HepG2 (cell line): ENCODE measurements around the gene MYADML2. TPM values are rescaled to one million over a fixed set of nuclear protein-coding genes. Genes with fewer than 3 reads are reported as not detected.

Experiments used
- ADNP ChIP-seq: sonication (generic); formaldehyde crosslinking; IDR thresholded peaks from 2 replicates; pipeline ENCODE4 v1.4.0; 2020; ENCODE audit warnings: missing genetic modification reagents
- ATF7 ChIP-seq, 2 experiments: fragments of 450-650 bp in 1 of 2; sonication (generic) in 1 of 2; formaldehyde crosslinking in 1 of 2; IDR thresholded peaks; 2 replicates each; pipeline versions ENCODE4 v1.4.0 to v1.6.1; 2016 to 2020; ENCODE audit warnings: antibody characterized with exemption in 1 of 2, mild to moderate bottlenecking in 1 of 2, missing genetic modification reagents in 1 of 2
- CEBPB ChIP-seq: IDR thresholded peaks from 2 replicates; pipeline ENCODE4 v1.6.1; 2011; ENCODE audit warnings: low read depth, low read length, improper control_type of control experiment, borderline replicate concordance
- EHMT2 ChIP-seq: fragments of 200-600 bp; sonication (generic); IDR thresholded peaks from 2 replicates; pipeline ENCODE4 v1.7.0; 2017; ENCODE audit warnings: antibody characterized with exemption, low read depth, low read length, borderline replicate concordance
- ISX ChIP-seq: sonication (generic); formaldehyde crosslinking; conservative IDR thresholded peaks from 2 replicates; pipeline ENCODE4 v1.5.0; 2020; ENCODE audit warnings: missing genetic modification reagents
- NKX3-1 ChIP-seq: sonication (generic); formaldehyde crosslinking; IDR thresholded peaks from 2 replicates; pipeline ENCODE4 v1.5.0; 2020; ENCODE audit warnings: missing genetic modification reagents
- NRL ChIP-seq: sonication (generic); formaldehyde crosslinking; IDR thresholded peaks from 2 replicates; pipeline ENCODE4 v1.5.0; 2020; ENCODE audit warnings: missing genetic modification reagents, mild to moderate bottlenecking, moderate library complexity, borderline replicate concordance
- ZNF367 ChIP-seq: sonication (generic); formaldehyde crosslinking; IDR thresholded peaks from 2 replicates; pipeline ENCODE4 v1.4.0; 2020; ENCODE audit warnings: missing genetic modification reagents, borderline replicate concordance
- ZNF468 ChIP-seq: sonication (generic); formaldehyde crosslinking; IDR thresholded peaks from 2 replicates; pipeline ENCODE4 v1.8.0; 2022; ENCODE audit warnings: mild to moderate bottlenecking, moderate library complexity, missing genetic modification reagents
- ZNF546 ChIP-seq: sonication (generic); formaldehyde crosslinking; conservative IDR thresholded peaks from 2 replicates; pipeline ENCODE4 v1.8.1; 2023; ENCODE audit warnings: mild to moderate bottlenecking, missing genetic modification reagents
- ZNF552 ChIP-seq: sonication (generic); formaldehyde crosslinking; IDR thresholded peaks from 2 replicates; pipeline ENCODE4 v1.9.0; 2022; ENCODE audit warnings: missing genetic modification reagents, mild to moderate bottlenecking, borderline replicate concordance
- ZNF556 ChIP-seq: sonication (generic); formaldehyde crosslinking; IDR thresholded peaks from 2 replicates; pipeline ENCODE4 v1.4.0; 2020; ENCODE audit warnings: mild to moderate bottlenecking, missing genetic modification reagents, borderline replicate concordance
- ZNF558 ChIP-seq: sonication (generic); formaldehyde crosslinking; IDR thresholded peaks from 2 replicates; pipeline ENCODE4 v1.9.0; 2022; ENCODE audit warnings: mild to moderate bottlenecking, missing genetic modification reagents, borderline replicate concordance
- ZNF616 ChIP-seq: sonication (generic); formaldehyde crosslinking; IDR thresholded peaks from 2 replicates; pipeline ENCODE4 v1.5.0; 2020; ENCODE audit warnings: low read depth, mild to moderate bottlenecking, missing genetic modification reagents
- ZNF619 ChIP-seq: sonication (generic); formaldehyde crosslinking; IDR thresholded peaks from 2 replicates; pipeline ENCODE4 v1.4.0; 2020; ENCODE audit warnings: mild to moderate bottlenecking, missing genetic modification reagents
- ZNF709 ChIP-seq: sonication (generic); formaldehyde crosslinking; IDR thresholded peaks from 2 replicates; pipeline ENCODE4 v1.5.0; 2020; ENCODE audit warnings: mild to moderate bottlenecking, missing genetic modification reagents
- ZSCAN31 ChIP-seq: sonication (generic); formaldehyde crosslinking; IDR thresholded peaks from 2 replicates; pipeline ENCODE4 v1.5.0; 2020; ENCODE audit warnings: low read depth, mild to moderate bottlenecking, missing genetic modification reagents
- polyA plus RNA-seq, 8 experiments: library from polyadenylated mRNA; depleted of rRNA in 3 of 8; stranded (reverse) in 7 of 8; unstranded in 1 of 8; fragments of >200 nt; fragmentation: Illumina TruSeq in 4 of 8; extraction: Trizol in 4 of 8; gene quantifications; 2 replicates each; pipeline versions ENCODE4 v1.2.1 to v1.2.3, GENCODE V29; 2011 to 2016; ENCODE audit warnings: low read depth in 4 of 8, missing spikeins in 1 of 8, mixed read lengths in 1 of 8; ENCODE audit not compliant: insufficient read depth in 1 of 8
- total RNA-seq, 5 experiments: library from RNA; depleted of rRNA; stranded (reverse); fragments of >200 nt; fragmentation: Illumina TruSeq; extraction: Trizol; gene quantifications; 2 replicates each; pipeline ENCODE4 v1.2.3, GENCODE V29; 2016; ENCODE audit warnings: low read depth in 1 of 5
- TF ChIP-seq, protein P1 (sequence below): sonication (generic); IDR thresholded peaks from 2 replicates; pipeline ENCODE4 v1.6.1; 2016; ENCODE audit warnings: low read depth, borderline replicate concordance
- TF ChIP-seq, protein P2 (sequence below), 2 experiments: sonication (generic) in 1 of 2; formaldehyde crosslinking in 1 of 2; IDR thresholded peaks; 2 replicates each; pipeline versions ENCODE4 v1.4.0 to v1.6.1; 2018 to 2020; ENCODE audit warnings: missing genetic modification reagents in 2 of 2, borderline replicate concordance in 1 of 2, low read depth in 1 of 2, mild to moderate bottlenecking in 1 of 2, missing biosample characterization in 1 of 2
- TF ChIP-seq, protein P3 (sequence below): sonication (generic); formaldehyde crosslinking; IDR thresholded peaks from 2 replicates; pipeline ENCODE4 v1.8.1; 2023; ENCODE audit warnings: missing genetic modification reagents, inconsistent platforms, borderline replicate concordance
- TF ChIP-seq, protein P4 (sequence below): sonication (generic); formaldehyde crosslinking; IDR thresholded peaks from 2 replicates; pipeline ENCODE4 v1.5.0; 2020; ENCODE audit warnings: mild to moderate bottlenecking, missing genetic modification reagents

Gene MYADML2
- total and polyA plus RNA-seq, 2 of the 13 experiments (the other 11 are each of a cell fraction or from before 2014, with no cell fraction given), result not detected

DNA sequence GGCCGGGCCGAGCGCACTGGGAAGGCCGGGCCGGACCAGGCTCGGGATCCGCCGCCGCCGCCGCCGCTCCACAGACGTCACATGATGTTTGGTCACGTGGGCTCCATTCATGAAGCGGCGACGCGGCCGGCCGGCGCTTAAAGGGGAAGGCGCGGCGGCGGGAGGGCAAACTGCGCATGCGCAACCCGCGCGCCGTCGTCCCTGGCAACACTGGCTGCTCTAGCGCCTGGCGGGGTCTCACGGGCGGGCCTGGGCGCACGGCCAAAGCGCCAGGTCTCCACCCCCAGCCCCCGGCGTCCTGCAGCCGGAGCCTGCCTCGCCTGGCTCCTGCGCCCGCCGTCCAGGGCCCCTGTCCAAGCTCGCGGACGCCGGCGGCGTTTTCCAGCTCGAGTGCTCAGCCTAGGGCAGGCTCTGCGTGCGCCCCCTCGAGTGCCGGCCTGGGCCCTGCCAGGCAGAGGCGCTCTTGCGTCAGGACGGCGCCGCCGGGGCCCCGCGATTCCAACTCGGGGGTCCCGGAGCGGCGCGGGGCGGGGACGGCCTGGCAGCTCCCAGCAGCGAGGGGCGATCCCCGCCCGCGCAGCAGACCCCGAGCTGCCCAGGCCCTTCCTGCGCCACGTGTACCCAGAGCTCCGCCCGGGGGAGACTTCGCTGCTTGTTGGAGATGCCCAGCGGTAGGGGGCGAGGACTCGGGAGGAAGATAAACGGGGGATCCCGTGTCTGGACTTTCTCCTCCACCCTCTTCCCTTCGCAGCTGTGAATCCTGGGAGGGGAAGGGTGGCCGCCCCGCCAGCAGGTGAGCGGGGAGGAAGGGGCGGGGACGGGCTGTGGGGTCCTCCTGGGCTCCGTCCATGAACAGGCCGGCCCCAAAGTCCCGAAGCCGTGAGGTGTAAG lies 19.1 kb downstream of the MYADML2 start, which contains the start of gene MAFG (continued):
- TF ChIP-seq ZNF709, result peak; percentile 59; the same call in 1 of the 2 replicates
- no peak for TF ChIP-seq ZNF616 (CRISPR knock-in tag)
- TF ChIP-seq ZNF546 (CRISPR knock-in tag), result peak; percentile 74
- TF ChIP-seq ZNF367 (CRISPR knock-in tag), result no peak
- TF ChIP-seq, protein P1, sequence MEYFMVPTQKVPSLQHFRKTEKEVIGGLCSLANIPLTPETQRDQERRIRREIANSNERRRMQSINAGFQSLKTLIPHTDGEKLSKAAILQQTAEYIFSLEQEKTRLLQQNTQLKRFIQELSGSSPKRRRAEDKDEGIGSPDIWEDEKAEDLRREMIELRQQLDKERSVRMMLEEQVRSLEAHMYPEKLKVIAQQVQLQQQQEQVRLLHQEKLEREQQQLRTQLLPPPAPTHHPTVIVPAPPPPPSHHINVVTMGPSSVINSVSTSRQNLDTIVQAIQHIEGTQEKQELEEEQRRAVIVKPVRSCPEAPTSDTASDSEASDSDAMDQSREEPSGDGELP, result peak; percentile 65; the same call in 1 of the 2 replicates
- no peak for TF ChIP-seq ZNF552 (CRISPR knock-in tag)
- TF ChIP-seq ZSCAN31 (CRISPR knock-in tag), result peak; percentile 96
- TF ChIP-seq ADNP, result peak; percentile 54
- TF ChIP-seq, protein P2, sequence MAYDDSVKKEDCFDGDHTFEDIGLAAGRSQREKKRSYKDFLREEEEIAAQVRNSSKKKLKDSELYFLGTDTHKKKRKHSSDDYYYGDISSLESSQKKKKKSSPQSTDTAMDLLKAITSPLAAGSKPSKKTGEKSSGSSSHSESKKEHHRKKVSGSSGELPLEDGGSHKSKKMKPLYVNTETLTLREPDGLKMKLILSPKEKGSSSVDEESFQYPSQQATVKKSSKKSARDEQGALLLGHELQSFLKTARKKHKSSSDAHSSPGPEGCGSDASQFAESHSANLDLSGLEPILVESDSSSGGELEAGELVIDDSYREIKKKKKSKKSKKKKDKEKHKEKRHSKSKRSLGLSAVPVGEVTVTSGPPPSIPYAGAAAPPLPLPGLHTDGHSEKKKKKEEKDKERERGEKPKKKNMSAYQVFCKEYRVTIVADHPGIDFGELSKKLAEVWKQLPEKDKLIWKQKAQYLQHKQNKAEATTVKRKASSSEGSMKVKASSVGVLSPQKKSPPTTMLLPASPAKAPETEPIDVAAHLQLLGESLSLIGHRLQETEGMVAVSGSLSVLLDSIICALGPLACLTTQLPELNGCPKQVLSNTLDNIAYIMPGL (CRISPR knock-in tag; IDR thresholded peaks at IDR 0.05; ENCODE audit: borderline replicate concordance in 1 of 2, low read depth in 1 of 2), result peak; percentile 90 to 97; a peak in 3 of 4 replicates
- TF ChIP-seq CEBPB, result peak; percentile 20; the same call in 1 of the 2 replicates
- TF ChIP-seq, protein P3, sequence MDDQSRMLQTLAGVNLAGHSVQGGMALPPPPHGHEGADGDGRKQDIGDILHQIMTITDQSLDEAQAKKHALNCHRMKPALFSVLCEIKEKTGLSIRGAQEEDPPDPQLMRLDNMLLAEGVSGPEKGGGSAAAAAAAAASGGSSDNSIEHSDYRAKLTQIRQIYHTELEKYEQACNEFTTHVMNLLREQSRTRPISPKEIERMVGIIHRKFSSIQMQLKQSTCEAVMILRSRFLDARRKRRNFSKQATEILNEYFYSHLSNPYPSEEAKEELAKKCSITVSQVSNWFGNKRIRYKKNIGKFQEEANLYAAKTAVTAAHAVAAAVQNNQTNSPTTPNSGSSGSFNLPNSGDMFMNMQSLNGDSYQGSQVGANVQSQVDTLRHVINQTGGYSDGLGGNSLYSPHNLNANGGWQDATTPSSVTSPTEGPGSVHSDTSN, result peak; percentile 68; the same call in 1 of the 2 replicates
- TF ChIP-seq ZNF556, result peak; percentile 98; the same call in 1 of the 2 replicates
- TF ChIP-seq, protein P4, sequence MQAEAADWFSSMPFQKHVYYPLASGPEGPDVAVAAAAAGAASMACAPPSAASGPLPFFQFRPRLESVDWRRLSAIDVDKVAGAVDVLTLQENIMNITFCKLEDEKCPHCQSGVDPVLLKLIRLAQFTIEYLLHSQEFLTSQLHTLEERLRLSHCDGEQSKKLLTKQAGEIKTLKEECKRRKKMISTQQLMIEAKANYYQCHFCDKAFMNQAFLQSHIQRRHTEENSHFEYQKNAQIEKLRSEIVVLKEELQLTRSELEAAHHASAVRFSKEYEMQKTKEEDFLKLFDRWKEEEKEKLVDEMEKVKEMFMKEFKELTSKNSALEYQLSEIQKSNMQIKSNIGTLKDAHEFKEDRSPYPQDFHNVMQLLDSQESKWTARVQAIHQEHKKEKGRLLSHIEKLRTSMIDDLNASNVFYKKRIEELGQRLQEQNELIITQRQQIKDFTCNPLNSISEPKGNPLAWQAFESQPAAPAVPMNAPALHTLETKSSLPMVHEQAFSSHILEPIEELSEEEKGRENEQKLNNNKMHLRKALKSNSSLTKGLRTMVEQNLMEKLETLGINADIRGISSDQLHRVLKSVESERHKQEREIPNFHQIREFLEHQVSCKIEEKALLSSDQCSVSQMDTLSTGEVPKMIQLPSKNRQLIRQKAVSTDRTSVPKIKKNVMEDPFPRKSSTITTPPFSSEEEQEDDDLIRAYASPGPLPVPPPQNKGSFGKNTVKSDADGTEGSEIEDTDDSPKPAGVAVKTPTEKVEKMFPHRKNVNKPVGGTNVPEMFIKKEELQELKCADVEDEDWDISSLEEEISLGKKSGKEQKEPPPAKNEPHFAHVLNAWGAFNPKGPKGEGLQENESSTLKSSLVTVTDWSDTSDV (CRISPR knock-in tag), result no peak
- TF ChIP-seq EHMT2, result no peak
- 0 out of 2 replicates have a peak, but pooled peaks have one; percentile 92 for TF ChIP-seq ZNF468 (CRISPR knock-in tag)
- TF ChIP-seq ZNF558 (CRISPR knock-in tag), result no peak
- TF ChIP-seq ZNF619 (CRISPR knock-in tag), result peak; percentile 86; the same call in 1 of the 2 replicates
- TF ChIP-seq ATF7 (IDR thresholded peaks at IDR 0.05), result no peak
- TF ChIP-seq ATF7 (CRISPR knock-in tag; IDR thresholded peaks at IDR 0.05), result 0 out of 2 replicates have a peak, but pooled peaks have one; percentile 39
- TF ChIP-seq ISX (CRISPR knock-in tag), result peak; percentile 88; the same call in 1 of the 2 replicates
- peak; percentile 81 for TF ChIP-seq NKX3-1 (CRISPR knock-in tag)
- no peak for TF ChIP-seq NRL (CRISPR knock-in tag)
